Measurements from ENCODE around the gene PURB.
"Not testable (repeated sequence)": the region's sequence is repeated elsewhere in the genome, so short reads cannot be mapped to it uniquely, and the experiment has no call there.

- TF ChIP-seq CTCF, POLR2AphosphoS5 (IDR thresholded peaks at IDR 0.05): not testable (repeated sequence)
Measured at GRCh38 chr7:44846390-44846789, 38.9 kb downstream of the PURB start.

Measured in sigmoid colon (tissue), 4 donors.